Measurements from ENCODE around the gene PLIN5.

The PLIN5 gene

DNA sequence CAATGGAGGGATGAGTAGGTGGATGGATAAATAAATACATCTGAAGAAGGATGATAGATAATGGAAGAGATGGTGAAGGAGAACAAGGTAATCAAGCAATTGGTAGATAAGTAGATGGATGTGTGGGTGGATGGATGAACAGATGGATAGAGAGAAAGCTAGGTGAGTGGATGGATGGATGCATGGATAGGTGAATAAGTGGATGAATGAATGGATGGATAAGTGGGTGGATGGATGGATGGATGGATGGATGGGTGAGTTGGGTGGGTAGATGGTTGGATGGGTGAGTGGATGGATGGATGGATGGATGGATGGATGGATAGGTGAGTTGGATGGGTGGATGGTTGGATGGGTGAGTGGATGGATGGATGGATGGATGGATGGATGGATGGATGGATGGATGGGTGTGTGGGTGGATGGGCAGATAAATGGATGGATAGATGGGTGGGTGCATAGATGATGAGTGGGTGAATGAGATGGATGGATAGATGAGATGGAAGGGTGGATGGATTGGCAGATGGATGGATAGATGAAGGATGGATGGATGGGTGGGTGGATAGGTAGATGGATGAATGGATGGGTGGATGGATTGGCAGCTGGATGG, 18.2 kb upstream of the PLIN5 start:
- TF ChIP-seq FOXA1 (IDR thresholded peaks at IDR 0.05) = no peak
- TF ChIP-seq SP1 (IDR thresholded peaks at IDR 0.05) = no peak
- no peak for TF ChIP-seq TARDBP (IDR thresholded peaks at IDR 0.05)
- TF ChIP-seq FOXM1 (IDR thresholded peaks at IDR 0.05; ENCODE audit: borderline replicate concordance) = no peak
- TF ChIP-seq ELF4 (IDR thresholded peaks at IDR 0.05) = no peak
- TF ChIP-seq ARNT (IDR thresholded peaks at IDR 0.05) = no peak
- no peak for TF ChIP-seq SUZ12 (IDR thresholded peaks at IDR 0.05)
- TF ChIP-seq L3MBTL2 (conservative IDR thresholded peaks at IDR 0.05) = no peak
- no peak for TF ChIP-seq ZNF384 (IDR thresholded peaks at IDR 0.05)
- TF ChIP-seq NFRKB (IDR thresholded peaks at IDR 0.05) = no peak
- TF ChIP-seq HDGF (IDR thresholded peaks at IDR 0.05; ENCODE audit: borderline replicate concordance) = no peak
- no peak for TF ChIP-seq CTBP1 (IDR thresholded peaks at IDR 0.05; ENCODE audit: borderline replicate concordance)
- no peak for TF ChIP-seq LEF1 (IDR thresholded peaks at IDR 0.05; ENCODE audit: borderline replicate concordance)
- TF ChIP-seq, protein P1, sequence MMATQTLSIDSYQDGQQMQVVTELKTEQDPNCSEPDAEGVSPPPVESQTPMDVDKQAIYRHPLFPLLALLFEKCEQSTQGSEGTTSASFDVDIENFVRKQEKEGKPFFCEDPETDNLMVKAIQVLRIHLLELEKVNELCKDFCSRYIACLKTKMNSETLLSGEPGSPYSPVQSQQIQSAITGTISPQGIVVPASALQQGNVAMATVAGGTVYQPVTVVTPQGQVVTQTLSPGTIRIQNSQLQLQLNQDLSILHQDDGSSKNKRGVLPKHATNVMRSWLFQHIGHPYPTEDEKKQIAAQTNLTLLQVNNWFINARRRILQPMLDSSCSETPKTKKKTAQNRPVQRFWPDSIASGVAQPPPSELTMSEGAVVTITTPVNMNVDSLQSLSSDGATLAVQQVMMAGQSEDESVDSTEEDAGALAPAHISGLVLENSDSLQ (IDR thresholded peaks at IDR 0.05) = no peak
- TF ChIP-seq BHLHE40 (IDR thresholded peaks at IDR 0.05; ENCODE audit: borderline replicate concordance) = no peak
- no peak for TF ChIP-seq FOXK2 (IDR thresholded peaks at IDR 0.05)
- DNase-seq (ENCODE audit: extremely low spot score) = no peak
- CTCF ChIA-PET = no interaction called here
- POLR2A ChIA-PET = no interaction called here

DNA sequence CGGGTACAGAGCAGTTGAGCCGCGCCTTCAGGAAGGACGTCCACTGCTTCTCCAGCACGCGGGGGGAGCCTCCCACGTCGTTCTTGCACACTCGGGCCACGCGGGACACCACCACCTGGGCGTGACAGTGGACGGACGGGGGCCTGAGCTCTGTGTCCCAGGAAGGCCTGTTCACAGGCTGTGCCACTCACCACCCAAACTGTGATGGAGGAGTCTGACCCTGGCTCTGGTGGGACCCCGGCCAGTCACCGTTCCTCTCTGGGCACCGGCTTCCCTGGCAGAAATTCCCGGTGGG, 17.4 kb upstream of the PLIN5 start:
- CTCF ChIA-PET = no interaction called here
- no peak for DNase-seq (ENCODE audit: extremely low spot score)
- TF ChIP-seq ARNT (IDR thresholded peaks at IDR 0.05) (no peak), SUZ12 (IDR thresholded peaks at IDR 0.05) (no peak), SP1 (IDR thresholded peaks at IDR 0.05) (no peak), FOXM1 (IDR thresholded peaks at IDR 0.05; ENCODE audit: borderline replicate concordance) (no peak), LEF1 (IDR thresholded peaks at IDR 0.05; ENCODE audit: borderline replicate concordance) (no peak), BHLHE40 (IDR thresholded peaks at IDR 0.05; ENCODE audit: borderline replicate concordance) (no peak), CTBP1 (IDR thresholded peaks at IDR 0.05; ENCODE audit: borderline replicate concordance) (no peak), TARDBP (IDR thresholded peaks at IDR 0.05) (no peak), FOXA1 (IDR thresholded peaks at IDR 0.05) (no peak), L3MBTL2 (conservative IDR thresholded peaks at IDR 0.05) (no peak), ZNF384 (IDR thresholded peaks at IDR 0.05) (no peak), ELF4 (IDR thresholded peaks at IDR 0.05) (no peak), NFRKB (IDR thresholded peaks at IDR 0.05) (no peak)
- POLR2A ChIA-PET = no interaction called here

DNA sequence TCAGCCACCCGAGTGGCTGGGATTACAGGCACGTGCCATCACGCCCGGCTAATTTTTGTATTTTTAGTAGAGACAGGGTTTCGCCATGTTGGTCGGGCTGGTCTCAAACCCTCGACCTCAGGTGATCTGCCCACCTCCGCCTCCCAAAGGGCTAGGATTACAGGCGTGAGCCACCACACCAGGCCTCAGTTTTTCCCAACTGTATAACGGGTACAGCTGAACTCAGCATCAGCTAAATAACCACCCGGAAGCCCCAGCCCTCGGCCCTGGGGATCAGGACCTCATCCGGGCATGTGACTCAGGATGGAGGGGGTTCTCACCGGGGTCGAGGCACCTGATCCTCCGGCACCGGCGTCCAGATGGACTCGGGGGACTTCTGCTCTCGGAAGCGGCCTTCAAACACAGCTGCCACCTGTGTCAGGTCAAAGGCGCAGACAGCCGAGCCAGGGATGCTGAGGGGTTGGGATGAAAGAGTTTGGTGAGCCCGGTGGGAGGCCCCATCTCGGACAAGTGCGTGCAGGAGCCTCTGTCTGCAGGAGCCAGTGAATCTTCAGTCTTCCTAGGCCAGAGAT, 15.5 kb upstream of the PLIN5 start:
- ChIA-PET CTCF (no interaction called here), POLR2A (no interaction called here)
- no peak for DNase-seq (ENCODE audit: extremely low spot score)
- no peak for TF ChIP-seq HDGF (IDR thresholded peaks at IDR 0.05; ENCODE audit: borderline replicate concordance)
- no peak for TF ChIP-seq ELF4 (IDR thresholded peaks at IDR 0.05)
- no peak for TF ChIP-seq SUZ12 (IDR thresholded peaks at IDR 0.05)
- TF ChIP-seq FOXM1 (IDR thresholded peaks at IDR 0.05; ENCODE audit: borderline replicate concordance) = no peak
- TF ChIP-seq BHLHE40 (IDR thresholded peaks at IDR 0.05; ENCODE audit: borderline replicate concordance) = no peak
- TF ChIP-seq, protein P1 (IDR thresholded peaks at IDR 0.05) = no peak
- no peak for TF ChIP-seq NFRKB (IDR thresholded peaks at IDR 0.05)
- TF ChIP-seq L3MBTL2 (conservative IDR thresholded peaks at IDR 0.05) = no peak
- TF ChIP-seq SP1 (IDR thresholded peaks at IDR 0.05) = no peak
- no peak for TF ChIP-seq FOXA1 (IDR thresholded peaks at IDR 0.05)
- TF ChIP-seq ARNT (IDR thresholded peaks at IDR 0.05) = no peak
- no peak for TF ChIP-seq TARDBP (IDR thresholded peaks at IDR 0.05)
- no peak for TF ChIP-seq FOXK2 (IDR thresholded peaks at IDR 0.05)
- no peak for TF ChIP-seq LEF1 (IDR thresholded peaks at IDR 0.05; ENCODE audit: borderline replicate concordance)
- TF ChIP-seq ZNF384 (IDR thresholded peaks at IDR 0.05) = no peak
- TF ChIP-seq CTBP1 (IDR thresholded peaks at IDR 0.05; ENCODE audit: borderline replicate concordance) = no peak

DNA sequence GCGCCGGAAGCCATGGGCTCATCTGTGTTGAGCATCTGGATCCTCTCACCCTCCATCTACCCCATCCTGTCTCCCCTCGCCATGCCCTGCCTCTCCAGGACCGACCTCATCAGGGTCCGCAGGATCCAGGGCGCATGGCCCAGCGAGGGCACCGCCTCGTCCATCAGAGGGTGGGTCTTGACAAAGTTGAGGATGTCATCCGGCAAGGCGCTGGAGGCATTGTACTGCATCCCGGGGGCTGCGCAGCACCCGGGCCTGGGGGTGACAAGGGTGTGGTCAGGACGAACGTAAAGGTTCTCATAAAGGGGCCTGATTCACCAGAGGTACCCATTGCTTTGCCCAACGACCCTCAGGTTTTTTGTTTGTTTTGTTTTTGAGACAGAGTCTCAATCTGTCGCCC, 15.0 kb upstream of the PLIN5 start:
- POLR2A ChIA-PET = no interaction called here
- CTCF ChIA-PET = no interaction called here
- no peak for DNase-seq (ENCODE audit: extremely low spot score)
- no peak for TF ChIP-seq LEF1 (IDR thresholded peaks at IDR 0.05; ENCODE audit: borderline replicate concordance)
- no peak for TF ChIP-seq BHLHE40 (IDR thresholded peaks at IDR 0.05; ENCODE audit: borderline replicate concordance)
- no peak for TF ChIP-seq FOXK2 (IDR thresholded peaks at IDR 0.05)
- TF ChIP-seq FOXA1 (IDR thresholded peaks at IDR 0.05) = no peak
- no peak for TF ChIP-seq FOXM1 (IDR thresholded peaks at IDR 0.05; ENCODE audit: borderline replicate concordance)
- TF ChIP-seq SP1 (IDR thresholded peaks at IDR 0.05) = no peak
- TF ChIP-seq ARNT (IDR thresholded peaks at IDR 0.05) = no peak
- TF ChIP-seq L3MBTL2 (conservative IDR thresholded peaks at IDR 0.05) = no peak
- TF ChIP-seq, protein P1 (IDR thresholded peaks at IDR 0.05) = no peak
- no peak for TF ChIP-seq ELF4 (IDR thresholded peaks at IDR 0.05)
- TF ChIP-seq TARDBP (IDR thresholded peaks at IDR 0.05) = no peak
- no peak for TF ChIP-seq NFRKB (IDR thresholded peaks at IDR 0.05)
- no peak for TF ChIP-seq SUZ12 (IDR thresholded peaks at IDR 0.05)
- TF ChIP-seq CTBP1 (IDR thresholded peaks at IDR 0.05; ENCODE audit: borderline replicate concordance) = no peak
- no peak for TF ChIP-seq HDGF (IDR thresholded peaks at IDR 0.05; ENCODE audit: borderline replicate concordance)
- no peak for TF ChIP-seq ZNF384 (IDR thresholded peaks at IDR 0.05)

DNA sequence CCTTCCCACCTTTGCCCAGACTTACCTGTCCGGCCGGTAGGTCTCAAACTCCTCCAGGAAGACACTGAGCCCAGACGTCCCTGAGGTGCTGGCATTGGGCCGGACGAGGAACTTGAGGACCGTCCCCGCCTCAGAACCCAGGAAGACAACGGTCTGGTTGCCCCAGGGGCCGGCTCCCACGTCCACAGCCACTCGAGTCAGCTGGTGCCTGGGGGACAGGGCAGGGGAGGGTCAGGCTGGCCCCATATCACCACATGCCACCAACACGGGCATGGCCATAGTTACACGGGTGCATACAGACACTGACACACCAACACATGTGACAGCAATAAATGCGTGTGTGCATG, 13.2 kb upstream of the PLIN5 start:
- ChIA-PET POLR2A (no interaction called here), CTCF (interaction anchor here (0.5 kb wide), 1 partner anchor 73 kb away, joined by 3 read pairs; no protein-coding TSS in a partner anchor)
- no peak for DNase-seq (ENCODE audit: extremely low spot score)
- TF ChIP-seq ELF4 (IDR thresholded peaks at IDR 0.05) (no peak), BHLHE40 (IDR thresholded peaks at IDR 0.05; ENCODE audit: borderline replicate concordance) (no peak), SUZ12 (IDR thresholded peaks at IDR 0.05) (no peak), ZNF384 (IDR thresholded peaks at IDR 0.05) (no peak), SP1 (IDR thresholded peaks at IDR 0.05) (no peak), FOXM1 (IDR thresholded peaks at IDR 0.05; ENCODE audit: borderline replicate concordance) (no peak), CTBP1 (IDR thresholded peaks at IDR 0.05; ENCODE audit: borderline replicate concordance) (no peak), ARNT (IDR thresholded peaks at IDR 0.05) (no peak), NFRKB (IDR thresholded peaks at IDR 0.05) (no peak)

Data from HEK293T (cell line).